Esophagus (tissue), 2 donors: ENCODE results near the gene HDGFL2. TPM values are rescaled to one million over a fixed set of nuclear protein-coding genes. Genes with fewer than 3 reads are reported as not detected.

Experiments
- H3K27ac ChIP-seq, 2 donors: one replicate each; pipeline ENCODE4 v1.5.1; 2013; ENCODE audit warnings: low read depth in 2 of 2, mild to moderate bottlenecking in 2 of 2, inconsistent platforms in 1 of 2, low read length in 1 of 2, moderate library complexity in 1 of 2
- H3K27me3 ChIP-seq, 2 donors: one replicate each; pipeline ENCODE4 v1.6.1; 2013; ENCODE audit warnings: low read length in 2 of 2, control low read depth in 1 of 2, mild to moderate bottlenecking in 1 of 2; ENCODE audit not compliant: insufficient read depth in 2 of 2, control insufficient read depth in 1 of 2
- H3K36me3 ChIP-seq, 2 donors: one replicate each; pipeline ENCODE4 v1.6.1; 2013; ENCODE audit warnings: low read length in 1 of 2; ENCODE audit not compliant: control insufficient read depth in 2 of 2, insufficient read depth in 2 of 2
- H3K4me1 ChIP-seq, 2 donors: one replicate each; pipeline ENCODE4 v1.6.1; 2013; ENCODE audit warnings: low read length in 1 of 2; ENCODE audit not compliant: control insufficient read depth in 2 of 2, insufficient read depth in 2 of 2
- H3K4me3 ChIP-seq, 2 donors: one replicate each; pipeline ENCODE4 v1.5.1; 2013; ENCODE audit warnings: low read length in 2 of 2, mild to moderate bottlenecking in 2 of 2, low read depth in 1 of 2, moderate library complexity in 1 of 2
- H3K9me3 ChIP-seq, 2 donors: one replicate each; pipeline ENCODE4 v1.6.1; 2013; ENCODE audit warnings: mild to moderate bottlenecking in 2 of 2, low read depth in 1 of 2, low read length in 1 of 2, moderate library complexity in 1 of 2; ENCODE audit not compliant: control insufficient read depth in 2 of 2, insufficient read depth in 1 of 2
- WGBS, 2 donors: extraction: QIAGEN DNeasy Blood & Tissue Kit; methylation state at CpG; one replicate each; pipeline ENCODE4 v1.1.7; 2013; 5-methylcytosine and 5-hydroxymethylcytosine counted together
- polyA plus RNA-seq, 2 donors: library from polyadenylated mRNA; stranded (reverse); fragments of 200-250 nt; gene quantifications; one replicate each; pipeline ENCODE4 v1.2.3, GENCODE V29; 2013
- donor health status: healthy with polysubstance abuse.
- donor health status: Bipolar disorder and iron deficiency.

Gene HDGFL2
- polyA plus RNA-seq = 10 to 100 TPM; 23.3 to 57.5 TPM

GRCh38 chr19:4472174-4472974 lies at the start of gene HDGFL2:
Gene HDGFL2, plus strand, starts transcription at chr19:4472297. Its CDS starts 54 bp downstream, at chr19:4472351.
- Histone ChIP-seq H3K27ac (peak within 1 kb of the TSS; percentile 82 to 91), H3K4me3 (peak within 1 kb of the TSS; percentile 62 to 95), H3K27me3 (no peaks in the 10 kb centered on the region), H3K4me1 (peaks cover 13 to 14% of the 10 kb centered on the region in 2 donors), H3K36me3 (peaks cover 0 to 13% of the 10 kb centered on the region in 2 donors), H3K9me3 (no peaks in the 10 kb centered on the region)
- WGBS, 2 donors = 0 to 1% methylated on average over 59 to 70 of the region's 71 CpGs

DNA sequence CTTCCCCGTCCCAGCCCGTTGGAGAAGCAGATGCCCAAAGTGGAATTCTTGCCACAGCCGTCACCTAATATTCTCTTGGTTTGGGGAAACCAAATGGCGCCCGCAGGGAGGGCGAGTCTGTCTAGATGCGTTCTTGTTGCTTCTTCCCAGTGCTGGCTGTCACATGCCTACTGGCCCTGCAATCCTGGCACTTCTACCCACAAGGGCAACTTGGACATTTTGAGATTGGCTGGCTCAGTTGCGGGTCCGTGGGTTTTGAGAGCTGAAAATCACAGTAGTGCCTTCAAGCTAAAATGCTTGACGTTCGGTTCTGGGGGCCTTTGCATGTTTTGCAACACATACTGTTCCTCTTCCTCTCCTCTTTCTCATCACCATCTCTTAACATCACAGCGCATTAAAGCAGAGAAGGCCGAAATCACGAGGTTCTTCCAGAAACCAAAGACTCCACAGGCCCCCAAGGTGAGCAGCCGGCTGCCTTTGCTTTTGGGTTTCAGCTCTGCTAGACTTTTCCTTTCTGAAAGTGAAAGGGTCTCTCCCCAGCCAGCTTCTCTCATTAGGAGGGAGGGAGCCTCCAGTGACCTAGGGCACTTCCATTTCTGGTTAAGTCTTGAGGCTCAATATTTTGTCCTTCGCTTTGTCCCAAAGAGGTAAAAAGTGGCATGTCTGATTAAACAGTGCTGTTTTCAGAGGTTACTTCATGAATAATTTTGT lies 48.5 kb upstream of the HDGFL2 start:
- Histone ChIP-seq H3K9me3 (no peaks in the 10 kb centered on the region), H3K27ac (no peak overlapping the region), H3K27me3 (no peaks in the 10 kb centered on the region), H3K4me3 (no peak overlapping the region), H3K36me3 (peaks cover 6 to 15% of the 10 kb centered on the region in 2 donors), H3K4me1 (no peaks in the 10 kb centered on the region)
- 90 to 91% methylated on average over 16 of the region's 16 CpGs for WGBS, 2 donors

- 95 to 96% methylated on average over 6 of the region's 6 CpGs for WGBS, 2 donors
- Histone ChIP-seq H3K36me3 (peaks cover 13 to 25% of the 10 kb centered on the region in 2 donors), H3K9me3 (no peaks in the 10 kb centered on the region), H3K27me3 (no peaks in the 10 kb centered on the region), H3K4me3 (no peak overlapping the region), H3K4me1 (no peaks in the 10 kb centered on the region), H3K27ac (no peak overlapping the region)
These were observed 46.6 kb upstream of the HDGFL2 start for GRCh38 chr19:4425537-4425936.

DNA sequence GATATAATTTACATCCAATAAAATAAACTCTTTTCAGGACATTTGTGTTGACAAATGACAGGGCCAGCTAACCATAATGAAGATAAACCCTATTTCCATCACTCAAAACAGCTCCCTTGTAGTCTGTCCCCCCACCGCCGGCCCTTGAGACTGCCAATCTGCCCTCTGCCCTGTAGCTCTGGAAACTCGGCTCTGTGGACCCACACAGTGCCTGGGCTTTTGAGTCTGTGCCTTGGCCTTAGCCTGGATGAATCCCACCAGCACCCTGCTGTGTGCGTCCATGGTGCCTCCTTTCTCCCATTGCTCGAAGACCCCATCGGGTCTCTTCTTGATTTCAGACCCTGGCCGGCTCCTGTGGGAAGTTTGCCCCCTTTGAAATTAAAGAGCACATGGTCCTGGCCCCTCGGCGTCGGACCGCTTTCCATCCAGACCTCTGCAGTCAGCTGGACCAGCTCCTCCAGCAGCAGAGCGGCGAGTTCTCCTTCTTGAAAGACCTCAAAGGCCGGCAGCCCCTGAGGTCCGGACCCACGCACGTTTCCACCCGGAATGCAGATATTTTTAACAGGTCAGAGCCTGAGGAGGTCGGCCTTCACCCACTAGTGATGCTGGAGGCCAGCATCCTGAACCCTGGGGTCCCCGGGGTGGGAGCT lies 43.6 kb upstream of the HDGFL2 start:
- 91 to 94% methylated on average over 20 of the region's 20 CpGs for WGBS, 2 donors
- Histone ChIP-seq H3K36me3 (peaks cover 17 to 33% of the 10 kb centered on the region in 2 donors), H3K27me3 (no peaks in the 10 kb centered on the region)

GRCh38 chr19:4429256-4429655 lies 42.8 kb upstream of the HDGFL2 start:
- H3K4me3 ChIP-seq = no peak overlapping the region
- H3K4me1 ChIP-seq = no peaks in the 10 kb centered on the region
- peaks cover 11 to 30% of the 10 kb centered on the region in 2 donors for H3K36me3 ChIP-seq
- H3K27ac ChIP-seq = no peak overlapping the region
- no peaks in the 10 kb centered on the region for H3K27me3 ChIP-seq
- 91 to 94% methylated on average over 16 of the region's 16 CpGs for WGBS, 2 donors
- H3K9me3 ChIP-seq = no peaks in the 10 kb centered on the region

More for the DNA sequence above, 43.6 kb upstream of the HDGFL2 start:
- Histone ChIP-seq H3K4me1 (no peaks in the 10 kb centered on the region), H3K4me3 (no peak overlapping the region), H3K27ac (no peak overlapping the region), H3K9me3 (no peaks in the 10 kb centered on the region)

- Histone ChIP-seq H3K27me3 (no peaks in the 10 kb centered on the region), H3K4me1 (no peaks in the 10 kb centered on the region), H3K9me3 (no peaks in the 10 kb centered on the region), H3K4me3 (no peak overlapping the region), H3K27ac (no peak overlapping the region), H3K36me3 (peaks cover 16 to 29% of the 10 kb centered on the region in 2 donors)
- 83% methylated on average over 12 of the region's 12 CpGs for WGBS, 2 donors
These were observed 42.3 kb upstream of the HDGFL2 start for GRCh38 chr19:4429771-4430171.

DNA sequence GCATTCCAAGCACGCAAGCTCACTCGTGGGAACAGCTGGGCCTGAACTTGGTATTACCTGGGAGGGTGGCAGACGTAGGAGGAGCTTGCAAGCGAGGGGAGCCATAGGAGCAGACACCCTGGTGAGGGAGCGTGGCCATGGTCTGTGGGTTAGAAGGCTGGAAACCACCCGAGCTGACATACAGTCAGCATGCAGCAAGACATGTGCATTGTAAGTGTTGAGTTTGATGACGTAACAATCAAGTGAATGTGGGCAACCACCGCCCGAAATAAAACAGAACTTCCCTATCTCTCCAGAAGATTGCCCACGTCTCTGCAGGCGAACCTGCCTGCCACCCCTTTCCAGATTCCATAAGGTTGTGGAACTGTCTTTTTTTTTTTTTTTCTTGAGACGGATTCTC lies 41.3 kb upstream of the HDGFL2 start:
- H3K36me3 ChIP-seq = peaks cover 17 to 30% of the 10 kb centered on the region in 2 donors
- 92 to 93% methylated on average over 12 of the region's 12 CpGs for WGBS, 2 donors
- H3K4me3 ChIP-seq = no peak overlapping the region
- H3K9me3 ChIP-seq = no peaks in the 10 kb centered on the region
- no peaks in the 10 kb centered on the region for H3K4me1 ChIP-seq
- H3K27me3 ChIP-seq = no peaks in the 10 kb centered on the region
- H3K27ac ChIP-seq = no peak overlapping the region

GRCh38 chr19:4431296-4431695 lies 40.8 kb upstream of the HDGFL2 start:
- Histone ChIP-seq H3K36me3 (peaks cover 17 to 30% of the 10 kb centered on the region in 2 donors), H3K27me3 (no peaks in the 10 kb centered on the region), H3K9me3 (no peaks in the 10 kb centered on the region), H3K4me1 (no peaks in the 10 kb centered on the region), H3K4me3 (no peak overlapping the region), H3K27ac (no peak overlapping the region)
- 85 to 86% methylated on average over 9 of the region's 9 CpGs for WGBS, 2 donors

GRCh38 chr19:4431808-4432674 lies 40.1 kb upstream of the HDGFL2 start:
- H3K27me3 ChIP-seq = no peaks in the 10 kb centered on the region
- 85 to 90% methylated on average over 26 of the region's 26 CpGs for WGBS, 2 donors
- H3K4me3 ChIP-seq = no peak overlapping the region
- H3K36me3 ChIP-seq = peaks cover 17 to 32% of the 10 kb centered on the region in 2 donors
- H3K27ac ChIP-seq = no peak overlapping the region
- no peaks in the 10 kb centered on the region for H3K9me3 ChIP-seq
- H3K4me1 ChIP-seq = no peaks in the 10 kb centered on the region
